Keratinocyte (primary cell): ENCODE measurements around the gene NRARP. TPM values are rescaled to one million over a fixed set of nuclear protein-coding genes. Genes with fewer than 3 reads are reported as not detected.

ENCODE experiments used
- DNase-seq: peaks from one replicate; pipeline ENCODE4 v3.0.0-alpha.2; 2011; ENCODE audit warnings: low read depth, missing footprints, low spot score
- FAIRE-seq: peaks from 2 replicates; lab custom pipeline; 2011; peaks lifted over from hg19 to GRCh38; lab: Jason Lieb, UNC
- H2AFZ ChIP-seq: 2 replicates; pipeline ENCODE4 v1.6.0; 2012; ENCODE audit warnings: low read length, control low read depth, inconsistent platforms; ENCODE audit not compliant: control insufficient read depth
- H3K27ac ChIP-seq: 2 replicates; pipeline ENCODE4 v1.5.1; 2011; ENCODE audit warnings: low read length; ENCODE audit not compliant: control insufficient read depth, insufficient read depth
- H3K27me3 ChIP-seq: 3 replicates; pipeline ENCODE4 v1.6.0; 2011; ENCODE audit warnings: low read length; ENCODE audit not compliant: control insufficient read depth, insufficient read depth; ENCODE audit errors: extremely low read depth
- H3K36me3 ChIP-seq, 2 experiments: 2 replicates in 1 of 2; 3 replicates in 1 of 2; pipeline ENCODE4 v1.5.1; 2011; ENCODE audit warnings: low read length in 2 of 2, mild to moderate bottlenecking in 1 of 2; ENCODE audit not compliant: control insufficient read depth in 2 of 2, insufficient read depth in 2 of 2; ENCODE audit errors: extremely low read depth in 1 of 2
- H3K4me1 ChIP-seq: 3 replicates; pipeline ENCODE4 v1.5.1; 2011; ENCODE audit warnings: low read length; ENCODE audit not compliant: control insufficient read depth, insufficient read depth; ENCODE audit errors: extremely low read depth
- H3K4me2 ChIP-seq: 3 replicates; pipeline ENCODE4 v1.6.0; 2011; ENCODE audit warnings: low read depth, low read length; ENCODE audit not compliant: control insufficient read depth, insufficient read depth; ENCODE audit errors: extremely low read depth
- H3K4me3 ChIP-seq, 3 experiments: fragments of 200-600 bp in 1 of 3; sonication (generic) in 1 of 3; 2 replicates in 2 of 3; 3 replicates in 1 of 3; pipeline ENCODE4 v1.5.1; 2011 to 2016; ENCODE audit warnings: low read length in 3 of 3, mild to moderate bottlenecking in 3 of 3, control low read depth in 2 of 3, inconsistent platforms in 1 of 3, low read depth in 1 of 3, mixed read lengths in 1 of 3, mixed run types in 1 of 3, moderate library complexity in 1 of 3; ENCODE audit not compliant: control insufficient read depth in 2 of 3, insufficient read depth in 2 of 3; ENCODE audit errors: extremely low read depth in 1 of 3
- H3K79me2 ChIP-seq: 2 replicates; pipeline ENCODE4 v1.6.0; 2012; ENCODE audit warnings: low read length; ENCODE audit not compliant: control insufficient read depth, insufficient read depth
- H3K9ac ChIP-seq: 3 replicates; pipeline ENCODE4 v1.6.0; 2011; ENCODE audit warnings: low read length; ENCODE audit not compliant: control insufficient read depth, insufficient read depth; ENCODE audit errors: extremely low read depth
- H3K9me1 ChIP-seq: 3 replicates; pipeline ENCODE4 v1.6.0; 2011; ENCODE audit warnings: low read length; ENCODE audit not compliant: control insufficient read depth, insufficient read depth; ENCODE audit errors: extremely low read depth
- H3K9me3 ChIP-seq: 2 replicates; pipeline ENCODE4 v1.5.1; 2012; ENCODE audit warnings: low read depth, low read length; ENCODE audit not compliant: control insufficient read depth
- H4K20me1 ChIP-seq: 3 replicates; pipeline ENCODE4 v1.6.0; 2011; ENCODE audit warnings: low read length; ENCODE audit not compliant: control insufficient read depth, insufficient read depth; ENCODE audit errors: extremely low read depth
- CTCF ChIP-seq, 3 experiments: IDR thresholded peaks in 1 of 3; conservative IDR thresholded peaks in 1 of 3; optimal IDR thresholded peaks in 1 of 3; 2 replicates in 2 of 3; 3 replicates in 1 of 3; pipeline versions ENCODE3 to v1.5.1; 2011; ENCODE audit warnings: low read length in 3 of 3, mild to moderate bottlenecking in 3 of 3, moderate library complexity in 2 of 3, control low read depth in 1 of 3, inconsistent platforms in 1 of 3; ENCODE audit not compliant: insufficient read depth in 2 of 3; ENCODE audit errors: extremely low read depth in 1 of 3
- EZH2 ChIP-seq: IDR thresholded peaks from one replicate; pipeline ENCODE4 v1.6.1; 2012; ENCODE audit warnings: inconsistent platforms, mild to moderate bottlenecking, low read length, moderate library complexity
- dilution Hi-C: fragments of 300-500 bp; cut with MboI; formaldehyde crosslinking; loops from one replicate; pipeline ENCODE4 v1.7.0; 2020; ENCODE audit warnings: low sequenced_read_pairs; ENCODE audit not compliant: extremely low pct_ligation_motif_present
- polyA plus RNA-seq, 5 experiments: library from polyadenylated mRNA; depleted of rRNA in 3 of 5; stranded (reverse) in 3 of 5; stranded (forward) in 1 of 5; unstranded in 1 of 5; fragments of >200 nt; gene quantifications; 1 replicate in 1 of 5; 2 replicates in 3 of 5; 3 replicates in 1 of 5; pipeline versions ENCODE4 v1.2.1 to v1.2.3, GENCODE V29; 2011 to 2012; ENCODE audit warnings: missing spikeins in 2 of 5, low read depth in 1 of 5, low replicate concordance in 1 of 5

Gene NRARP
- polyA plus RNA-seq, 1 donor (not counting 4 experiments of a cell fraction or from before 2014, with no cell fraction given) = 2.4 TPM

- H3K9me1 ChIP-seq = no peaks in the 10 kb centered on the region
- no peak for DNase-seq
- FAIRE-seq = no peak
Observed at GRCh38 chr9:137347928-137348327, 45.9 kb upstream of the NRARP start.

GRCh38 chr9:137342482-137342881 is 40.4 kb upstream of the NRARP start:
- dilution Hi-C loops = no loop called here

More at GRCh38 chr9:137347928-137348327, 45.9 kb upstream of the NRARP start:
- H3K4me1 ChIP-seq = no peaks in the 10 kb centered on the region
- H3K9me3 ChIP-seq = no peaks in the 10 kb centered on the region
- no peaks in the 10 kb centered on the region for H3K36me3 ChIP-seq
- no peaks in the 10 kb centered on the region for H3K27me3 ChIP-seq
- no peak for TF ChIP-seq EZH2
- no peak for TF ChIP-seq CTCF (optimal IDR thresholded peaks at IDR 0.05 in 1 of 3, IDR thresholded peaks at IDR 0.05 in 1 of 3, conservative IDR thresholded peaks at IDR 0.05 in 1 of 3; ENCODE audit: extremely low read depth in 1 of 3, insufficient read depth in 2 of 3, low read length in 3 of 3)
- no peak overlapping the region for H3K9ac ChIP-seq
- H3K4me2 ChIP-seq = no peak overlapping the region
- no peak overlapping the region for H2AFZ ChIP-seq
- dilution Hi-C loops = no loop called here
- H3K27ac ChIP-seq = no peak overlapping the region
- no peaks in the 10 kb centered on the region for H3K79me2 ChIP-seq
- H4K20me1 ChIP-seq = no peaks in the 10 kb centered on the region
- H3K4me3 ChIP-seq = no peak overlapping the region

More at GRCh38 chr9:137342482-137342881, 40.4 kb upstream of the NRARP start:
- Histone ChIP-seq H3K27ac (no peak overlapping the region), H3K79me2 (no peaks in the 10 kb centered on the region), H3K9me1 (no peaks in the 10 kb centered on the region), H3K4me2 (no peak overlapping the region), H2AFZ (no peak overlapping the region), H3K9ac (no peak overlapping the region), H3K36me3 (no peaks in the 10 kb centered on the region), H3K4me1 (no peaks in the 10 kb centered on the region), H3K4me3 (no peak overlapping the region), H4K20me1 (no peaks in the 10 kb centered on the region), H3K27me3 (no peaks in the 10 kb centered on the region), H3K9me3 (no peaks in the 10 kb centered on the region)
- FAIRE-seq = no peak
- DNase-seq = no peak
- TF ChIP-seq EZH2 (no peak), CTCF (optimal IDR thresholded peaks at IDR 0.05 in 1 of 3, IDR thresholded peaks at IDR 0.05 in 1 of 3, conservative IDR thresholded peaks at IDR 0.05 in 1 of 3; ENCODE audit: extremely low read depth in 1 of 3, insufficient read depth in 2 of 3, low read length in 3 of 3) (no peak)
